Stimulated activated CD8-positive, alpha-beta memory T cell treated with anti-CD3 and anti-CD28 coated beads, Interleukin-15, amount 100 ng/mL, for 48 hours (primary cell): ENCODE data around the gene ARPC3.
"Not testable (repeated sequence)": the region's sequence is repeated elsewhere in the genome, so short reads cannot be mapped to it uniquely, and the experiment has no call there.

ENCODE experiments used
- DNase-seq, 2 donors: peaks; one replicate each; pipeline ENCODE4 v3.0.0-alpha.2; 2020; ENCODE audit warnings: low read depth in 2 of 2

Gene ARPC3

DNA sequence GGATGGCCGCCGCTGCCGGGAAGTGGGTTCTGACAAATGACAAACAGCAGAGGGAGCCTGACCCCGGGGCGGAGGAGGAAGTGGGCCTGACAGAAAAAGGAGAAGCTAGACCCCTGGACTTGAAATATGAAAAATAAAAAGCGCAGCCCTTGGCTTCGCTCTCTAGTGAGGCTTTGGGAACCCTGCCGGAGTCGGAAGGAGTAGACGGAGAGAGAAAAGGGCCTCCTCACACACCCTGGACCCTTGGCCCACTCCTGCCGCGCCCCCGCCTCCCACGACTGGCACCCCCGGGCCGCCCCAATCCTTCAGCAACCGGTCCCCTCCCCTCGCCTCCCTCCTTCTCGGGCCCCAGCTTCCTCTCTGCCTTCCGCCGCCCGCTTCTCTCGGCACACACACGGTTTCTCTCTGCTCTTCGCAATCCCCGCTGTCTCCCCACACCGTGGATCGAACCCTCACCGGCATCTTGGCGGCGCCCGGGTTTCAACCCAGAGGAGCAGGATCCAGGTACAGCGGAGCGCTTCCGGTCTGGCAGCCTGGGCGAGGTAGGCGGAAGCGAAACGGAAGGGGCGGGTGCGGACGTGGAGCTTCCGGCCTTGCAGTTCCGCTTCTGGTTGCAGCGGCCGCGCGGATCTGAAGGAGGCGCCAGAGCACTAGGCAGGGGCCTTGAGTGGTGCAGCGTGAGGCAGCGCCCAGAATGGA is at the start of gene ARPC3:
Gene ARPC3 (minus strand): TSS at position 539 of the 699 bp plus-strand sequence. CDS start 77 bp downstream, at position 462.
- peak; percentile 92 for DNase-seq

DNA sequence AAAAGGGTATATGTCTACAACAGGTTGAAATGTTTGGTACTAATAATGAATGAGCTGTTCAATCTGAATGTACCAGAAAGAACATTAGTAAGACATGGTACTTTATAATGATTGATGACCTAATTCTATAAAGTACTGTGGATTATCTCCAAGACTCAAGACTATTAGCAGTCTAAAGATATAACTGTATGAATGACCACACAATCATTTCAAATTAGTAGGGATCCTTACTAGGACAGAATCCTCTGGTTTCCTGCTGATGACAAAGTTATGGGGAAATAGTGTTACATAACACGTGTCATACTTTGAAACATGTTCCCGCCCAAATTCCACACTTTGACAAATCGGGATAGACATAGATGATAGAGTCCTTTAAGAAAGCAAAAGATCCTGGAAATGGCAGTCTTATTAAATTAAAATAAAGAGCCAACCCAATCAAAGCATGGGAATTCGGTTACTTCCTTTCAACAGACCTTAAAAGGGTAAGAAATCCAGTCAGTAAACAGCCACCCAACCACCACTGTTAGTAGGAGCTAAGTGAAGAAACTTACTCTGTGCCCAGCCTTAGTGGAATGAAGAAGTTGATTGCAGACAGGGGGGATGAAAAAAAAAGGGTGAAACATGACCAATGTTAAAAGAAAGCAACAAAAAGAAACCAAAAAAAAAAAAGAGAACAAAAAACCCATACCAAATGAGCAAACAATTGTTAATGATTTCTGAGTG is 49.0 kb upstream of the ARPC3 start:
- no peak for DNase-seq

DNA sequence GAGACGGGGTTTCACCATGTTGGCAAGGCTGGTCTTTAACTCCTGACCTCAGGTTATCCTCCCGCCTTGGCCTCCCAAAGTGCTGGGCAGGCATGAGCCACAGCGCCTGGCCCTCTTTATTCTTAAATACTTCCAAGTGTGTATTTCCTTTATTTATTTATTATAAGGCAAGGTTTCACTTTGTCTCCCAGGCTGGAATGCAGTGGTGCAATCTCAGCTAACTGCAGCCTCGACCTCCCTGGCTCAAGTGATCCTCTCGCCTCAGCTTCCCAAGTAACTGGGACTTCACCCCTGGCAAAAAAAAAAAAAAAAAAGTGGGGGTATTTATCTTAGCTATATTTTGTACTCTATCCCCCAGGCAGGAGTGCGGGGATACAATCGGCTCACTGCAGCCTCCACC is 25.3 kb upstream of the ARPC3 start:
- DNase-seq: no peak

DNA sequence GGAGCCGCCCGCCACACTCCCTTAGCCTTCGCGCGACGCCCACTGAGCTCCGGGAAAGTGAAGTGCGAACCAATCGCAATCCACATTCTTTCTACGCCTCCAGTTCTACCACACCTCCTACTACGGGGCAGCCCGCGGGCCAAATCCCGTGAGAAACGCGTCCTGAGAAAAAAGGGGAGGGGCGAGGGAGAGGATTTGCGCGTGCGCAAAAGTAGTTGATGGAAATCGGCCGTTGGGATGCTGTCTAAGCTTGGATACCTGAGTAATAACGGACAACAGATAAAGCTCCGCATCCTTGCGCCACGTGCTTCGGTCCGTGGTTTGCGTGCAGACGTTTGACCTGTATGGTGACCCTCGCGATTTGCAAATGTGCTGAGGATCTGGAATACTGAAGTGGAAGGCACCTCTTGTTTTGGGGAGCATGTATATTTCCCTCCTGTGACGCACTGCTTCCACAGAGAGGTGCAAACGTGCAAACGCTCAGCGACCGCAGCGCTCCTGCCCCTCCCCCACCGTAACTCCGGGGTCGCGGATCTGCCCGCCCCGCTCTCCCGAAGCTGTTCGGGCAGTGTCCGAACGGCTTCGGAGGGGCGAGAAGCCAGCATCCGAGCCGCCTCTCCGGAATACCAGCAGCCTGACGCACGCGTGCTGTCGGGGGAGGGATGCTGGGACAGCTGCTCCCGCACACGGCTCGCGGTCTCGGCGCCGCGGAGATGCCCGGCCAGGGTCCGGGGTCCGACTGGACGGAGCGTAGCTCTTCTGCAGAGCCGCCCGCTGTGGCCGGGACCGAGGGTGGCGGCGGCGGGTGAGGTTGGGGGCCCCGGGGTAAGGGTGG is 18.3 kb upstream of the ARPC3 start, which contains the start of the genes FAM216A and GPN3:
Gene FAM216A (plus strand): TSS at position 632 of the 835 bp plus-strand sequence. CDS start 31 bp downstream, at position 663.
Gene GPN3 (minus strand): TSS at position 44 of the 835 bp plus-strand sequence. CDS start 54 bp downstream, outside the sequence.
- peak; percentile 88 to 92 for DNase-seq

DNA sequence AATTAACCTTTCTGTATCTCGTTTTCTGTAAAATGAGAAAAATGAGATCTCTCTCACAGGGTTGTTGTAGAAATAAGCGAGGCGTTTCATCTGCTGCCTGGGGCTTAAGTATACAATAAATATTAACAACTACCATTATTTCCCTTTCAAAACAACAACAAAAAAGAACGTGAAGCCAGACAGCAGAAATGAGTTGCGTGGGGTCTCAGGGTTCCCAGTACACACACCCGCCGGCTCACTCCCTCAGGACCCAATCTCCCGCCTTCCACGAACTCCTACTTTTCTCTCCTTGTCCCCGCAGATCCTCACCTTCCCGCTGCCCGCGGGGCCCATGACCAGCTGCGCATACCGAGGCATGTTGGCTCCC is 17.7 kb upstream of the ARPC3 start:
- no peak for DNase-seq

DNA sequence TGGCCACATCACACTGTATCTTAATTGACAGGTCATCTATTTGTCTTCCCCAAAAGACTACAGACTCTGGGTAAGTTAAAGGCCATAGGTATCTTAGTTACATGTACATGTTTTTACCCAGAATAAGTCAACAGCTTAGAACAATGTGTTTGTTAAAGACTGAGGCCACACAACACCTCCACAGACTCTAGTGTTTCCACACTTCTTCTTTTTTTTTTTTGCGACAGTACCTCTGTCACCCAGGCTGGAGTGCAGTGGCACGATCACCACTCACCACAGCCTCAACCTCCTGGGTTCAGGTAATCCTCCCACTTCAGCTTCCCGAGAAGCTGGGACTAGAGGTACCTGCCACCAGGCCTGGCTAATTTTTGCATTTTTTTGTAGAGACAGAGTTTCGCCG is 16.7 kb upstream of the ARPC3 start:
- no peak for DNase-seq

DNA sequence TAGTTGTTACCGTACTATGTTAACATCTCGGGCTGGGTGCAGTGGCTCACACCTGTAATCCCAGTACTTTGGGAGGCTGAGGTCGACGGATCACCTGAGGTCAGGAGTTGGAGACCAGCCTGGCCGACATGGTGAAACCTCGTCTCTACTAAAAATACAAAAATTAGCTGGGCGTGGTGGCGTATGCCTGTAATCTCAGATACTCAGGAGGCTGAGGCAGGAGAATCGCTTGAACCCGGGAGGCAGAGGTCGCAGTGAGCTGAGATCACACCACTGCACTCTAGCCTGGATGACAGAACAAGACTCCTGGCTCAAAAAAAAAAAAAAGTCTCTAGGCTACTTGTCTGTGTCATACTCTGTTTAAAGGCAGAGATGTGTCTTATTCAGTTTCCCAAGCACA is 15.6 kb upstream of the ARPC3 start:
- DNase-seq: not testable (repeated sequence)

DNA sequence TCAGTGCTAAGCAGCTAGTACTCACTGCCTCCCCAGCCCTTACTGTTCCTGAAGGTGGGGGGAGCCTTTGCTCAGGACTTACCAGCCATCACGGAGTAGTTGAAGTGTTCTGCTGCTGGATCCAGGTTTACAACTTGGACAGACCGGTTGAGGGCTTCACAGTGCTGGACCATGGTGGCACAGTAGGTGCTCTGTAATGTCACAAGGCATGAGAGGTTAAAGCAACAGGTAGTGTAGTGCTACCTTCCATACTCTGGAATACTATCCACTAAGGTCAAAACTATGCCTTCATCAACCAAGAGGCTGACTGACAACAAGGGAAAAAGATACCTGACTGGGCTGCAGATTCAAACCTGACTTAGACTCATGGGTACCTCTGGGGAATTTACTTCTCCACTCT is 14.9 kb upstream of the ARPC3 start:
- DNase-seq: no peak

DNA sequence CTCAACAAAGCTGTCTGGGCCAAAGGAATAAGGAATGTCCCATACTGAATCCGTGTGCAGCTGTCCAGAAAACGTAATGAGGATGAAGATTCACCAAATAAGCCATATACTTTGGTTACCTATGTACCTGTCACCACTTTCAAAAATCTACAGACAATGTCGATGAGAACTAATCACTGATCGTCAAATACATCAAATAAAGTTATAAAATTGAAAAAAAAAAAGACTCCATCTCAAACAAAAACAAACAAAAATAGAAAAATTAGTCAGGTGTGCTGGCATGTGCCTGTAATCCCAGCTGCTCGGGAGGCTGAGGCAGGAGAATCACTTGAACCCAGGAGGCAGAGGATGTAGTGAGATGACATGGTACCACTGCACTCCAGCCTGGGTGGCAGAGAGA is 11.1 kb upstream of the ARPC3 start:
- not testable (repeated sequence) for DNase-seq

DNA sequence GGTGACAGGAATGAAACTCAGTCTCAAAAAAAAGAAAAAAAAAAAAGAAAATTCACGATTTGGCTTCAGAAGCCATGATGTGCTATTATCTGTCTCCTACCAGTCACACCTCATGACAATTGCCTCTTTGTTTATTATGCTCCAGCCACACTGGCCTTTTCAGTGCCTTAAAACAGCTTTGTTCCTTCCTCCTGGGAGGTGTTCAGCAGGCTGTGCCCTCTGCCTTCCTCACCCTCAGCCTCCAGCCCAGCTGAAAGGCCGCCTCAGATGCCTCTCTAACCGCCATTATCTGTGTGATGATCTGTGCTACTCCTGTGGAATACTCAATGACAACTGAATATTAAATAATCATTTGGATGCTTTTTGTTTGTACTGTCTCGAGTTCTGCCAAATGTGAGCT is 8.6 kb upstream of the ARPC3 start:
- no peak for DNase-seq

DNA sequence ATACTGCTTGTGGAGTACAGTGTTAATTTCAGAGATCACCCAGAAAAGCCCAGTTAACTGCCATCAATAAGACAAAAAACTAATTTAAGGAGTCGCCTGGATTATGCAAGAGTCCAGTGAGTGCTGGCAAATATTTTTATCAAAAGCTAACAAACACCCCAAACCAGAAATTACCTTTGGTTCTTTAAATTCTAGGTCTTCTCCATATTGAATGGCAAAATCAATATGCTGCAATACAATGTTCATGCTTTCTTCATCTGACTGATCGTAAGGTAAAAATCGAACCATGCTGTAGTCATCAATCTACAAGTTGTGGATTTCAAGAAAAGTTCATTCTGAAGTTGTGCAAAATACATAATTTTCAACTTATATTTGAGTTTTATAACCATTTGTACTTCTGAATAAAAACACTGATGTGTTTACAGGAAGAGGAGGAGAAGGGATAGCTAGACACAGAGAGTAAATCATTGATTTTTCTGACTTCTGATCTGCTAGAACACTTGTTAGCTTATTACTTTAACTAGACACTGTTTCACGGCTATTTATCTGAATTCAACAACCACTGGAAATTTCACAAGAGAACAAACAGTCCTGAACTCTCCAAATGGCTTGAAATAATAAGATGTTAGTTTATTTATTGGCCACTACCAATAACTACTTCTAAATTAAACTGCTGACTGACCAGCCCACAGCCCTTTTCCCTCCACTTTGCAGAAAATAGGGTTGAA is 3.6 kb upstream of the ARPC3 start:
- DNase-seq: no peak

DNA sequence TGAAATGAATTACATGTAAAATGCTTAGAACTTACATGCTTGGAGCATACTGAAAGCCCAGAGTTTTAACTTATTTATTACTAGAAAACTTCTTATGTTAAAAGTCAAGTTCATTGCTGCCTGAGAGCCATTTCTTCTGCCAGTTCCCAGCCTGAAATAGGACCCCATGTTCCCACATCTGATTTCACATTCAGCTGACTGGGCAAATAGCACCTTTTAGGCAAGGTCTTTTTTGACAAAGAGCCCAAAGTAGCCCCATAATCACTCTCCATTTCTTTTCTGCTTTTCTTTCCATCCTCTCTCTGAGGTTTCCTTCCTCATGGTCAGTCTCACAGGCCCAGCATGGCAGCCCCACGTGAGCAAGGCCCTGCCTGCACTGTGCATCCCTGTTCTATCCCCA is 1.1 kb upstream of the ARPC3 start:
- no peak for DNase-seq

DNA sequence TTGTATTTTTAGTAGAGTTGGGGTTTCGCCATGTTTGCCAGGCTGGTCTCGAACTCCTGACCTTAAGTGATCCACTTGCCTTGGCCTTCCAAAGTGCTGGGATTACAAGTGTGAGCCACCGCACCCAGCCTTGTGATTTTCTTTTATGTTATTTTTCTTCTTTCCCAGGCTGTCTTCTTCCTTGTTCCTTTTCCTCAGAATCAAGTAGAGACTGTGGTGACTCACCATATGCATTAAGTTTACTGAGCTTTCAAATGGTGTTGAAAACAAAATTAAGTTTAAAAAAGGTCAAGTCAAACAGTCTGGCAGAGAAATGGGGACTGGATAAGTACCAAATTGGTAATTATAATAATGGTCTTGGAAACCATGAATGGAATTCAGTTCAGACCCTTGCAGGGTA is 5.7 kb downstream of the ARPC3 start:
- no peak for DNase-seq

DNA sequence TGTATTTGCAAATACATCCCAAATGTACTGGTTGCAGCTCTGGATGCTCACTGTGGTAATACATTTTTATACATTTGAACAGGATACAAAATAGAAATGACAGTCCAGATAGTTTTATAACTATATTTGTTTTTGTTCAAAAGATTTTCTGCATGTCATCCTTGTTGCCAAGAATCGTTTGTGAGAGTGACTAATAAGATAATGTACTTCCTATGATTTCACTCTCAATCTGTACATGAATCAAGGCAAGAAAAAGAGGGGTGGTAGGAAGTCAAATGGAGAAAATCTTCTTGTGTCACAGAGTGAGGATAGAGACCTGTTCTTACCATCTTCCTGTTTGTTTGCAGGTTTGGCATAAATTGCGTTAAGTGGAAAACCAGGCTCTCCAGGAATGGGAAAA is 13.9 kb downstream of the ARPC3 start:
- DNase-seq: no peak

DNA sequence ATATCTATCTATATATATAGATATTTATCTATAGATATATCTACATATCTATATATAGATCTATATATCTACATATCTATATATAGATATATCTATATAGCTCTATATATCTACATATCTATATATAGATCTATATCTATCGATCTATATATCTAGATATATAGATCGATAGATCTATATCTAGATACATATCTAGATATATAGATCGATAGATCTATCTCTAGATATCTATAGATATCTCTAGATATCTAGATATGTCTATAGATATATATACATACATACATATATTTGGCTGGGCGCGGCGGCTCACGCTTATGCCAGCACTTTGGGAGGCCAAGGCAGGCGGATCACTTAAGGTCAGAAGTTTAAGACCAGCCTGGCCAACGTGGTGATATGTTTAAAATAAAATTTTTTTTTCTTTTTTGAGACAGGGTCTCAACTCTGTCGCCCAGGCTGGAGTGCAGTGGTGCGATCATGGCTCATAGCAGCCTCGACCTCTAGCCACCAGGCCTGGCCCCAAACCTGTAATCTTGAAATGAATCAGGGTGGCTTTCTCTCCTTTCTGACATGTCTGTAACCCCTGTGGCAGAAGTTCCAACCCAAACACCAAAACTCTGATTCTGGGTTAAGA is 18.1 kb downstream of the ARPC3 start:
- DNase-seq: no peak

DNA sequence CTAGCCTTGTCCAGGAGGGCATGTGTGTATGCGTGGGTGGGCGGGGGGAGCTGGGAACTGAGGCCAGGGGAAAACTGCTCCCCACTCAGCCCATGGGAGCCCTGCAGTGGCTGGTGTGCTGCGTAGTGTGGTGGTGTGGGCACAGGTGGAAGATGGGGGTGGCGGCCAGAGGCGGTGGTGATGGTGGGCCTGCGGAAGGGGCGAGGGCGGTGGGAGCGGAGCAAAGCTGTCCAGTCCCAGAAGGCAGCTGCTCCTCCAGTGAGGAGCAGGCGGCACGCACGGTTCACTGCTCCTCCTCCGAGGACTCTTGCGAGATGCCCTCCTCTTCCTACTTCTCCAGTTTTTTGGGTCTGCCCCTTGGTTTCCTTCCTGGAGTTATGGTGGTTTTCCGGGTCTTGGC is 20.5 kb downstream of the ARPC3 start:
- DNase-seq: not testable (repeated sequence)

DNA sequence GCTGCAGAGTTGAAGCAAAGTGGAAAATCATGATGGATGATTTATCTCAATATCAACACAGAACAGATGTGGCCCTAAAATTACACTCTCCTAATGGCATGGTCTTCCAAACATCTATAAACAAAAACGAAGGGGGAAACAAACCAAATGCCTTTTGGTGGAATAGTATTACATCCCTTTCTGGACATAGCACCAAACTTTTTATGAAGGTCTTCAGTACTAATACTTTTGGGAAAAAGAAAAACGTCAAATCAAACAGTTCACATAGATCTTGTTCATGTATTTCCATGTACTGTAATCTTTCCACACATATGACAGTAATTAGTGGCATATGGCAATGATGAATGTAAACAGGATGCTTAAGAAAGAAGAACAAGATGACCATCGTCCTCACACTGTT is 23.7 kb downstream of the ARPC3 start:
- no peak for DNase-seq

DNA sequence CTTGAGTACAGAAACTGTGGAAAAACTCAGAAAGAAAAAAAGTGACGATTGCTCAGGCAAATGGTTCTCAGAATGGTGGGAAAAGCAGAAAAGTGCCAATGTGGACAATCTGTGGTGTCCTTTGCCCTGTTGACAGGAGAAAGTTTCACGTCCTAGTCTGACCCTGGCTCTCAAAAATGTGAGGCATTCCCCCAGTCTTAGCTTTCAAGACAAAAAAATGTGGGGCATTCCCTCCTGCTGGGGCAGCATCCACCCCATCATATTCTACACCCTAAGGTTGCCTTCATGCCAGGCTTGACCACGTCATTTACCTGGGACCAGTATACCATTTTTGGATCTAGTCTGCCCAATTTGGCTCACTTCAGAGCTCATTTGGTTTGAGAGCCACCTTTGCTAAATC is 25.9 kb downstream of the ARPC3 start:
- DNase-seq: no peak

DNA sequence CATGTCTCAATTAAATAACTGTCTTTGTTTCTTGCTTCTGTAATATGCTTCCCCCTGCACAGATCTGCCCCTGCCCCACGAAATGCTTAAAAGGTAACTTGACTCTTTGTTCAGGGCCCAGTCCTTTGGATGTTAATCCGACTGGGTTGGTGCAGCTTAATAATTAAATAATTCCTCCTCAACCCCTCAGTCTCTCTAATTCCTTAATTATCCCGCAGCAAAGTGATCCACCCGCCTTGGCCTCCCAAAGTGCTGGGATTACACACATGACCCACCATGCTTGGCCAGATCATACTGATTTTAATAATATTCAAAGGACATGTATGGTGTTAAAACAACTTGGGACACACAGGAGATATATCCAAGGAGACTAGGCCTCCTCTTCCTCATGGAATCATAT is 28.4 kb downstream of the ARPC3 start:
- no peak for DNase-seq

DNA sequence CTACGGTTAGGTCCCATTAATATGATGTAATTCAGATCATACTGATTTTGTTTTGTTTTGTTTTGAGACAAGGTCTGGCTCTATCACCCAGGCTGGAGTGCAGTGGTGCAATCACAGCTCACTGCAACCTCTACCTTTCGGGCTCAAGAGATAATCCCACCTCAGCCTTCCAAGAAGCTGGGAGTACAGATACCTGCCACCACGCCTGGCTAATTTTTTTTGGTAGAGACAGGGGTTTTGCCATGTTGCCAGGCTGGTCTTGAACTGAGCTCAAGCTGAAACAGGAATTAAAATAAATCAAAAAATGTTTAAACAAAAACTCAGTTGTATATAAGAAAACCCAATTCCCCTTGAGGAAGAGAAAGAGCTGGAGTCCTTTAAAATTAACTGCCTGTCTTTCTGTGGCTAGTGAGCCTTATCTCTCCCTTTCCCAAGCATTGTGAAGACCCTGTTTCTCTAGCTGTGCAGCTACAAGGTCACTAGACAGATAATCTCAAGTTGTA is 28.9 kb downstream of the ARPC3 start:
- no peak for DNase-seq

DNA sequence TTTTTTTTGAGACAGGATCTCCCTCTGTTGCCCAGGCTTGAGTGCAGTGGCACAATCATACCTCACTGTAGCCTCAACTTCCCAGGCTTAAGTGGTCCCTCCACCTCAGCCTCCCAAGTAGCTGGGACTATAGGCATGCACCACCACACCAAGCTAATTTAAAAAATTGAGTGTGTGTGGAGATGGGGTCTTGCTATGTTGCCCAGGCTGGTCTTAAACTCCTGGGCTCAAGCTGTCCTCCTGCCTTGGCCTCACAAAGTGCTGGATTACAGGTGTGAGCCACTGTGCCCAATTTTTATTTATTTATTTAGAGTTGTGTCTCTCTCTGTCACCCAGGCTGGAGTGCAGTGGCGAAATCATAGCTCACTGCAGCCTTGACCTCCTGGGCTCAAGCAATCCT is 29.5 kb downstream of the ARPC3 start:
- not testable (repeated sequence) for DNase-seq
